ENCODE results near the gene SLC30A3.

DNA sequence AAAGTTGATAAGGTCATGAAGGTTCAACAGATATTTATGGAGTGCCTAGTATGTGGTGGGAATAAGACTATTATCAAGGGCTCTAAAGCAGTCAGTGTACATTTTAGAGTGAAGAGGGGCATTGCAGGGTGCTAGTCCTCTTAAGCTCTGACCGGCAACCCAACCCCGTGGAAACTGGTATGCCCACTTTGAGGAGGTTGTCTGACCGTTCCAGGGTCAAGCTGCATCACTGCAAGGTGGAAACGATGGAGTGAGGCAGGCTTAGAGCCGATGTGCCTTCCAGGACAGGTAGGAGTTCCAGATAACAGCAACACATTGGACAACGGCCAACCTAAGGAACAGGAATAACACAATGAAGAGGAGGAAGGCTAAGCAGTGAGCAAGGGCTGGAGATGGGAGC, 46.8 kb upstream of the SLC30A3 start:
- TF ChIP-seq POLR2A (IDR thresholded peaks at IDR 0.05; ENCODE audit: low read depth, low read length) (no peak), CTCF (conservative IDR thresholded peaks at IDR 0.05; ENCODE audit: low read depth, low read length) (no peak), USF2 (IDR thresholded peaks at IDR 0.05; ENCODE audit: low read depth, low read length) (no peak), MAFK (IDR thresholded peaks at IDR 0.05; ENCODE audit: low read depth, low read length) (no peak), MXI1 (IDR thresholded peaks at IDR 0.05; ENCODE audit: borderline replicate concordance, low read depth, low read length) (no peak), NFE2L2 (IDR thresholded peaks at IDR 0.05; ENCODE audit: low read depth, low read length) (no peak)

All from IMR-90 (cell line).